Large intestine (tissue), 3 donors: ENCODE data around the gene UNC5B. TPM values are rescaled to one million over a fixed set of nuclear protein-coding genes. Genes with fewer than 3 reads are reported as not detected.

Source experiments
- DNase-seq, 2 donors: peaks; one replicate each; pipeline versions ENCODE4 v3.0.0 to v3.0.0-alpha.2; 2013
- H3K27ac ChIP-seq: one replicate; pipeline ENCODE4 v1.5.1; 2013; ENCODE audit warnings: low read length
- H3K27me3 ChIP-seq: 2 replicates; pipeline ENCODE4 v1.6.1; 2013; ENCODE audit warnings: low read length; ENCODE audit not compliant: control insufficient read depth, insufficient read depth
- H3K36me3 ChIP-seq: 2 replicates; pipeline ENCODE4 v1.6.1; 2013; ENCODE audit warnings: low read length; ENCODE audit not compliant: control insufficient read depth, insufficient read depth
- H3K4me1 ChIP-seq: one replicate; pipeline ENCODE4 v1.6.1; 2013; ENCODE audit warnings: low read length; ENCODE audit not compliant: control insufficient read depth, insufficient read depth
- H3K4me3 ChIP-seq: one replicate; pipeline ENCODE4 v1.5.1; 2013; ENCODE audit warnings: low read length
- H3K9me3 ChIP-seq: one replicate; pipeline ENCODE4 v1.6.1; 2013; ENCODE audit warnings: mild to moderate bottlenecking, low read depth, low read length, moderate library complexity; ENCODE audit not compliant: control insufficient read depth
- WGBS: methylation state at CpG from one replicate; pipeline ENCODE4 v1.1.5; 2013; ENCODE audit warnings: low lambda C conversion rate; ENCODE audit not compliant: insufficient coverage; 5-methylcytosine and 5-hydroxymethylcytosine counted together
- polyA plus RNA-seq: library from polyadenylated mRNA; unstranded; fragments of 120-200 nt; gene quantifications from one replicate; pipeline ENCODE4 v1.2.1, GENCODE V29; 2013

UNC5B gene
- polyA plus RNA-seq, 1 donor = 10.5 TPM

GRCh38 chr10:71321386-71321785 lies 109.0 kb downstream of the UNC5B start:
- Histone ChIP-seq H3K27ac (no peak overlapping the region), H3K4me3 (no peak overlapping the region), H3K27me3 (no peaks in the 10 kb centered on the region), H3K36me3 (peaks cover 30% of the 10 kb centered on the region), H3K9me3 (no peaks in the 10 kb centered on the region), H3K4me1 (peaks cover 6% of the 10 kb centered on the region)
- DNase-seq = no peak
- no CpG with 5 or more reads among the region's 1 CpG for WGBS

- 100% methylated on average over 2 of the region's 4 CpGs for WGBS
- Histone ChIP-seq H3K36me3 (peaks cover 50% of the 10 kb centered on the region), H3K4me1 (peaks cover 5% of the 10 kb centered on the region), H3K9me3 (no peaks in the 10 kb centered on the region), H3K4me3 (no peak overlapping the region), H3K27ac (no peak overlapping the region), H3K27me3 (no peaks in the 10 kb centered on the region)
- DNase-seq = no peak
These were observed 111.0 kb downstream of the UNC5B start for GRCh38 chr10:71323407-71323806.

DNA sequence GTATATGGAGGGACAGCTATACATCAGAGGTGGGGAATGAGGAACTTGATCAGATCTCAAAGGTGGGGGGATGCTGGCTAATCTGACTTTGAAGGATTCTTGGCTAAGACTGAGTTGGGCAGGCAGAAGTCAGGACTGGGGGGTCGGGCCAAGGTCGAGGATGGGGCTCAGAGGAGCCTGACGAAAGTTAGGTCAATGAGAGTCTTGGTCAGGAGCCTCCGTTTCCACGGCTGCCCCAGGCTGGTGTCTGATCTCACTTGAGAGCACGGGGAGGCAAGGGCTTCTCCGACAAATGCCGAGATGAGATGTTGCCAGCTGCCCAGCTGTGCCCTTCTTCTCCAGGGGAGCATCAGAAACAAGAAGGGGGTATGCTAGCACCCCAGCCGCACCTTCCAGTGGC lies 112.4 kb downstream of the UNC5B start:
- no peak overlapping the region for H3K4me3 ChIP-seq
- no peak for DNase-seq
- no CpG with 5 or more reads among the region's 9 CpGs for WGBS
- no peak overlapping the region for H3K27ac ChIP-seq
- H3K4me1 ChIP-seq = no peaks in the 10 kb centered on the region
- H3K9me3 ChIP-seq = no peaks in the 10 kb centered on the region
- no peaks in the 10 kb centered on the region for H3K27me3 ChIP-seq
- H3K36me3 ChIP-seq = peaks cover 55% of the 10 kb centered on the region

- Histone ChIP-seq H3K9me3 (no peaks in the 10 kb centered on the region), H3K4me3 (no peak overlapping the region), H3K4me1 (no peaks in the 10 kb centered on the region), H3K27ac (no peak overlapping the region), H3K27me3 (no peaks in the 10 kb centered on the region), H3K36me3 (peaks cover 57% of the 10 kb centered on the region)
- no peak for DNase-seq
- no CpG with 5 or more reads among the region's 6 CpGs for WGBS
These were observed 112.9 kb downstream of the UNC5B start for GRCh38 chr10:71325267-71325666.

GRCh38 chr10:71326464-71326881 lies 114.1 kb downstream of the UNC5B start:
- H3K4me3 ChIP-seq = no peak overlapping the region
- DNase-seq = no peak
- H3K36me3 ChIP-seq = peaks cover 60% of the 10 kb centered on the region
- H3K27me3 ChIP-seq = no peaks in the 10 kb centered on the region
- no CpG with 5 or more reads among the region's 16 CpGs for WGBS
- H3K27ac ChIP-seq = no peak overlapping the region
- no peaks in the 10 kb centered on the region for H3K9me3 ChIP-seq
- H3K4me1 ChIP-seq = no peaks in the 10 kb centered on the region

DNA sequence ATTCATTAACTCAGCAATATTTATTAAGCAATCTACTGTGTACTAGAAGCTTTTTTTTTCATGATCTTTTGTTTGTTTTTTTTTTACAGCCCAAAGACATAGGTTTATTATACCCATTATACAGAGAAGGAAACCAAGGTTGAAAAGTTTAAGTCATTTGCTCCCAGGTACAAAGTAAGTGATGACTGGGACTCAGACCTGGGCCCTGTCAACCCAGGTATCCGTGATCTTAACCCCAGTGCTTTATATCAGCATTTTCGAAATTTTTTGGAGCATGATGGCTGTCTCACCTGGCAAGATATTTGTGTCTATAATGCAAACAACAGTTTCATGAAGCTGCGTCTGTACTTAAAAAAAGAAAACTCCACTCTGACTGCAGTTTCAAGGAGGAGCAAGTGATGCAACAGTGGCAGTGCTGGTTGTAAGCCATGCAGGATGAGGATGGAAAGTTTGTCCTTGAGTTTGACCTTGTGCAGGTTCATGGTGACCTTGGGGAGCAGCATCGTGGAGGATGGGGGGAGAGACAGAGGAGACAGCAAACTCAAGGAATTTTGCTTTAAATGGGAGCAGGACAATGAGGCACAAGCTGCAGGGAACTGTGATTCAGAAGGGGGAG lies 118.5 kb downstream of the UNC5B start:
- no peaks in the 10 kb centered on the region for H3K9me3 ChIP-seq
- peaks cover 40% of the 10 kb centered on the region for H3K36me3 ChIP-seq
- H3K4me3 ChIP-seq = no peak overlapping the region
- H3K4me1 ChIP-seq = no peaks in the 10 kb centered on the region
- DNase-seq = no peak
- no peak overlapping the region for H3K27ac ChIP-seq
- whole genome bisulfite sequencing = 100% methylated on average over 3 of the region's 4 CpGs
- no peaks in the 10 kb centered on the region for H3K27me3 ChIP-seq

- Histone ChIP-seq H3K4me3 (no peak overlapping the region), H3K27me3 (no peaks in the 10 kb centered on the region), H3K9me3 (no peaks in the 10 kb centered on the region), H3K4me1 (peaks cover 6% of the 10 kb centered on the region), H3K27ac (no peak overlapping the region), H3K36me3 (peaks cover 34% of the 10 kb centered on the region)
- 60% methylated on average over 1 of the region's 4 CpGs for WGBS
- no peak for DNase-seq
These were observed 119.4 kb downstream of the UNC5B start for GRCh38 chr10:71331736-71332135.

GRCh38 chr10:71332466-71332865 lies 120.1 kb downstream of the UNC5B start:
- peaks cover 13% of the 10 kb centered on the region for H3K4me1 ChIP-seq

GRCh38 chr10:71333129-71333887 lies 120.9 kb downstream of the UNC5B start:
- Histone ChIP-seq H3K4me1 (peaks cover 14% of the 10 kb centered on the region), H3K36me3 (peaks cover 19% of the 10 kb centered on the region), H3K27me3 (no peaks in the 10 kb centered on the region), H3K9me3 (no peaks in the 10 kb centered on the region), H3K27ac (no peak overlapping the region), H3K4me3 (no peak overlapping the region)
- WGBS = no CpG with 5 or more reads among the region's 9 CpGs
- no peak for DNase-seq

More at GRCh38 chr10:71332466-71332865, 120.1 kb downstream of the UNC5B start:
- Histone ChIP-seq H3K27ac (no peak overlapping the region), H3K36me3 (peaks cover 27% of the 10 kb centered on the region), H3K27me3 (no peaks in the 10 kb centered on the region), H3K4me3 (no peak overlapping the region), H3K9me3 (no peaks in the 10 kb centered on the region)
- WGBS = no CpG with 5 or more reads among the region's 5 CpGs
- DNase-seq = no peak

DNA sequence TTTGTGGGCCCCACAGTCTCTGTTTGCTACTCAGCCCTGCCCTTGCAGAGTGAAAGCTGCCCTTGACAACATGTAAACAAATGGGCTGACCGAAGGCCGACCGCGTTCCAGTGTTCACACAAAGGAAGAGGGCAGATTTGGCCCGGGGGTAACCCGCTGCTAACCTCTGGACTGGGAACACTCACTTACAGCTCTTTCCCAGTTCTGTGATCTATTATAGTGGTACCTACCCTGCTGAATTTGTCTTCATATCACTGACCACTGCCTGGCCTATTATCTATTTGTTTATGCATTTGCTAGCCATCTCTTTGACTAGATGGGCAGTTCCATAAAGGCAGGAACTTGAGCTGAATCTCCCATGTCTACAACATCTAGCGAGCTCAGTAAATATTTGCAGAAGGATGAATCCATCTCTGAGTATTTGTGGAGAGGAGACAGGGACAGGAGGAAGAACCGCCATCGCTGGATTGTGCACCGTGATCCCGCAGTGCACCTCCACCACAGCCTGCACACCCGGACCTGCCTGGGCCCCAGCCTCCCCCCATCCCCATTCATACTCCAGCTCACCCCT lies 121.9 kb downstream of the UNC5B start:
- H3K4me3 ChIP-seq = no peak overlapping the region
- DNase-seq = no peak
- no peak overlapping the region for H3K27ac ChIP-seq
- H3K27me3 ChIP-seq = no peaks in the 10 kb centered on the region
- H3K4me1 ChIP-seq = peaks cover 23% of the 10 kb centered on the region
- no CpG with 5 or more reads among the region's 12 CpGs for WGBS
- no peaks in the 10 kb centered on the region for H3K9me3 ChIP-seq
- H3K36me3 ChIP-seq = peaks cover 13% of the 10 kb centered on the region
